Measurements from ENCODE around the gene DPEP1.
"Not testable (repeated sequence)": the region's sequence is repeated elsewhere in the genome, so short reads cannot be mapped to it uniquely, and the experiment has no call there.

The DPEP1 gene

GRCh38 chr16:89621698-89622409 is 8.4 kb downstream of the DPEP1 start:
- DNase-seq: no peak

GRCh38 chr16:89623511-89624261 is 10.2 kb downstream of the DPEP1 start:
- DNase-seq: no peak

GRCh38 chr16:89624777-89625761 is 11.6 kb downstream of the DPEP1 start:
- no peak for DNase-seq

GRCh38 chr16:89629827-89630610 is 16.6 kb downstream of the DPEP1 start:
- DNase-seq: no peak

GRCh38 chr16:89633064-89633631 is 19.7 kb downstream of the DPEP1 start:
- no peak for DNase-seq

- not testable (repeated sequence) for DNase-seq
Observed at GRCh38 chr16:89634463-89635385, 21.3 kb downstream of the DPEP1 start.

- no peak for DNase-seq
Observed at GRCh38 chr16:89636663-89637062, 23.2 kb downstream of the DPEP1 start.

GRCh38 chr16:89637379-89637778 is 23.9 kb downstream of the DPEP1 start:
- DNase-seq: no peak

GRCh38 chr16:89638455-89638854 is 25.0 kb downstream of the DPEP1 start:
- DNase-seq: no peak

GRCh38 chr16:89639385-89639784 is 25.9 kb downstream of the DPEP1 start:
- DNase-seq: no peak

GRCh38 chr16:89641458-89642119 is 28.1 kb downstream of the DPEP1 start:
- no peak for DNase-seq

GRCh38 chr16:89642574-89642973 is 29.1 kb downstream of the DPEP1 start:
- no peak for DNase-seq

- no peak for DNase-seq
Observed at GRCh38 chr16:89643769-89644300, 30.4 kb downstream of the DPEP1 start.

GRCh38 chr16:89645122-89645521 is 31.7 kb downstream of the DPEP1 start:
- DNase-seq: no peak

- DNase-seq: no peak
Observed at GRCh38 chr16:89646270-89646669, 32.8 kb downstream of the DPEP1 start.

- DNase-seq: no peak
Observed at GRCh38 chr16:89646906-89647305, 33.5 kb downstream of the DPEP1 start.

GRCh38 chr16:89651584-89651983 is 38.1 kb downstream of the DPEP1 start:
- no peak for DNase-seq

GRCh38 chr16:89653656-89654295 is 40.3 kb downstream of the DPEP1 start:
- DNase-seq: no peak

- no peak for DNase-seq
Observed at GRCh38 chr16:89655062-89655643, 41.7 kb downstream of the DPEP1 start.
